ENCODE measurements around the gene TIMP2. TPM values are rescaled to one million over a fixed set of nuclear protein-coding genes. Genes with fewer than 3 reads are reported as not detected.
A peak's percentile ranks its signal among the peaks of the same experiment; 100 is the strongest.

Gene TIMP2
- total and polyA plus RNA-seq, 2 of the 13 experiments (the other 11 are each of a cell fraction or from before 2014, with no cell fraction given): 3.8 to 8.5 TPM

DNA sequence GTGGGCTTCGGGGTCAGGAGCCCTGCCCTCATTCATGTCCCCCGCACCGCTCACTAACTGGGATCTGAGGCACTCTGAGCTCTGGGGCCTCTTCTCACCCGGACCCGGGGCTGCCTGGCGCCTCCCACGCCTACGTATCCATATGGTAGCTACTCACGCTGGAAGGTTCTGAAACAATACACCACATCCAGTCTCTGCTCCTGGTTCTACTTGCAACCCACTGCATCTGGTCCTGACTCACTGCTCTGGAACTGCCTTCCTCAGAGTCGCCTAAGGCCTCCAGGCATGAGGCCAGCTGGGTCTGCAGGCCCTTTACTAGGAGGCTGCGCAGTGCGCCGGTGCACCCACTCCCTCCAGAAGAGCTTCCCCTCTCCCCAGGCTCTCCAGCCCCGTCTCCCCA, 102.6 kb downstream of the TIMP2 start:
- TF ChIP-seq CENPX (CRISPR knock-in tag; IDR thresholded peaks at IDR 0.05) (no peak), AGO2 (optimal IDR thresholded peaks at IDR 0.05; ENCODE audit: low read depth, low read length) (peak; percentile 15)
- peaks cover 3% of the 10 kb centered on the region for H3K79me2 ChIP-seq (ENCODE audit: insufficient read depth, low read length)
- peaks cover 6% of the 10 kb centered on the region for H4K20me1 ChIP-seq (ENCODE audit: insufficient read depth, low read length)
- BruUV-seq (replicated peaks): no TSS peak
- FAIRE-seq: no peak
- intact Hi-C loops (cut with micrococcal nuclease; ENCODE audit: unreplicated experiment): no loop called here
- H2AFZ ChIP-seq (ENCODE audit: low read length): no peak overlapping the region
- no peak overlapping the region for H3K4me2 ChIP-seq (ENCODE audit: low read depth, low read length)
- in situ Hi-C loops (cut with HindIII; ENCODE audit: extremely low pct_ligation_motif_present, low pct_unique_long_range_greater_than_20kb): no loop called here
- ATAC-seq: no peak; the same call in 2 of the 3 replicates
- no peaks in the 10 kb centered on the region for H3K9me3 ChIP-seq (ENCODE audit: low read length)
- 0 out of 2 replicates have a peak, but pooled peaks cover 7% of the 10 kb centered on the region for H3K4me1 ChIP-seq (ENCODE audit: insufficient read depth, low read length)
- no peak overlapping the region for H3K27ac ChIP-seq (ENCODE audit: extremely low read length, insufficient read depth, low read length)
- no peaks in the 10 kb centered on the region for H3K27me3 ChIP-seq (ENCODE audit: control insufficient read depth in 1 of 2, insufficient read depth in 2 of 2, low read length in 2 of 2)
- WGBS (ENCODE audit: low lambda C conversion rate): 97% methylated on average over 12 of the region's 14 CpGs
- DNase-seq (ENCODE audit: low spot score): no peak
- CTCF ChIA-PET (ENCODE audit: low intra/inter-chr PET ratio, low total read pairs): no interaction called here
- no peak overlapping the region for H3K9ac ChIP-seq (ENCODE audit: insufficient read depth, low read depth, low read length)
- H3K36me3 ChIP-seq (replicated peaks in 1 of 2; ENCODE audit: control insufficient read depth in 1 of 2, insufficient read depth in 2 of 2, low read length in 2 of 2): peaks cover 72 to 94% of the 10 kb centered on the region in 2 experiments
- POLR2A ChIA-PET: interaction anchor here (1.1 kb wide), 1 partner anchor 9 kb away, joined by 4 read pairs; no protein-coding TSS in a partner anchor
- H3K4me3 ChIP-seq (replicated peaks in 1 of 3; ENCODE audit: insufficient read depth in 1 of 3, low read depth in 2 of 3, low read length in 3 of 3): no peak overlapping the region

DNA sequence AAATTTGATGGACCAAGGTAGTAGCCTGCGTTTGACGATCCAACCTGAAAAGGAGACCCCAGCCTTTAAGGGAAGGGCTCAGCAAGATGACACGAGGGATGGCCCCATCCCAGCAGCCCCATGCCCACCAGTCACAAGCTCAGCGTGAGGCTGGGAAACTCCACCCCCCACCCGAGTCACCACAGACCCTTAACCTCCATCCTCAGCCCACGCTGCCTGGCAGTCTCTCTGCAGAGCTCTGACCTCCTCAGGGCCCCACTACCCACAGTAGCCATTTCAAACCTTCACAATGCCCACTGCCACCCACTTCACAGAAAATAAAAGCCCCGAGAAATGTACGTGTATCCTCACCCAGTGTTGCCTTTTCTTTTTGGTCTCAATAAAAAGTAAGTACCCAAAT, 103.2 kb downstream of the TIMP2 start:
- Histone ChIP-seq H4K20me1 (ENCODE audit: insufficient read depth, low read length) (peaks cover 6% of the 10 kb centered on the region), H3K4me3 (replicated peaks in 1 of 3; ENCODE audit: insufficient read depth in 1 of 3, low read depth in 2 of 3, low read length in 3 of 3) (no peak overlapping the region), H2AFZ (ENCODE audit: low read length) (no peak overlapping the region), H3K79me2 (ENCODE audit: insufficient read depth, low read length) (peaks cover 3% of the 10 kb centered on the region), H3K9ac (ENCODE audit: insufficient read depth, low read depth, low read length) (no peak overlapping the region), H3K27me3 (ENCODE audit: control insufficient read depth in 1 of 2, insufficient read depth in 2 of 2, low read length in 2 of 2) (no peaks in the 10 kb centered on the region), H3K4me1 (ENCODE audit: insufficient read depth, low read length) (0 out of 2 replicates have a peak, but pooled peaks cover 7% of the 10 kb centered on the region), H3K9me3 (ENCODE audit: low read length) (no peaks in the 10 kb centered on the region), H3K27ac (ENCODE audit: extremely low read length, insufficient read depth, low read length) (no peak overlapping the region), H3K36me3 (replicated peaks in 1 of 2; ENCODE audit: control insufficient read depth in 1 of 2, insufficient read depth in 2 of 2, low read length in 2 of 2) (peaks cover 71 to 95% of the 10 kb centered on the region in 2 experiments), H3K4me2 (ENCODE audit: low read depth, low read length) (no peak overlapping the region)
- TF ChIP-seq ZBTB1 (CRISPR knock-in tag; IDR thresholded peaks at IDR 0.05; ENCODE audit: borderline replicate concordance): no peak
- TF ChIP-seq FIP1L1 (IDR thresholded peaks at IDR 0.05; ENCODE audit: borderline replicate concordance, insufficient read depth, low read depth, low read length): no peak
- TF ChIP-seq XRCC5 (optimal IDR thresholded peaks at IDR 0.05; ENCODE audit: low read length): no peak
- TF ChIP-seq, protein P1, sequence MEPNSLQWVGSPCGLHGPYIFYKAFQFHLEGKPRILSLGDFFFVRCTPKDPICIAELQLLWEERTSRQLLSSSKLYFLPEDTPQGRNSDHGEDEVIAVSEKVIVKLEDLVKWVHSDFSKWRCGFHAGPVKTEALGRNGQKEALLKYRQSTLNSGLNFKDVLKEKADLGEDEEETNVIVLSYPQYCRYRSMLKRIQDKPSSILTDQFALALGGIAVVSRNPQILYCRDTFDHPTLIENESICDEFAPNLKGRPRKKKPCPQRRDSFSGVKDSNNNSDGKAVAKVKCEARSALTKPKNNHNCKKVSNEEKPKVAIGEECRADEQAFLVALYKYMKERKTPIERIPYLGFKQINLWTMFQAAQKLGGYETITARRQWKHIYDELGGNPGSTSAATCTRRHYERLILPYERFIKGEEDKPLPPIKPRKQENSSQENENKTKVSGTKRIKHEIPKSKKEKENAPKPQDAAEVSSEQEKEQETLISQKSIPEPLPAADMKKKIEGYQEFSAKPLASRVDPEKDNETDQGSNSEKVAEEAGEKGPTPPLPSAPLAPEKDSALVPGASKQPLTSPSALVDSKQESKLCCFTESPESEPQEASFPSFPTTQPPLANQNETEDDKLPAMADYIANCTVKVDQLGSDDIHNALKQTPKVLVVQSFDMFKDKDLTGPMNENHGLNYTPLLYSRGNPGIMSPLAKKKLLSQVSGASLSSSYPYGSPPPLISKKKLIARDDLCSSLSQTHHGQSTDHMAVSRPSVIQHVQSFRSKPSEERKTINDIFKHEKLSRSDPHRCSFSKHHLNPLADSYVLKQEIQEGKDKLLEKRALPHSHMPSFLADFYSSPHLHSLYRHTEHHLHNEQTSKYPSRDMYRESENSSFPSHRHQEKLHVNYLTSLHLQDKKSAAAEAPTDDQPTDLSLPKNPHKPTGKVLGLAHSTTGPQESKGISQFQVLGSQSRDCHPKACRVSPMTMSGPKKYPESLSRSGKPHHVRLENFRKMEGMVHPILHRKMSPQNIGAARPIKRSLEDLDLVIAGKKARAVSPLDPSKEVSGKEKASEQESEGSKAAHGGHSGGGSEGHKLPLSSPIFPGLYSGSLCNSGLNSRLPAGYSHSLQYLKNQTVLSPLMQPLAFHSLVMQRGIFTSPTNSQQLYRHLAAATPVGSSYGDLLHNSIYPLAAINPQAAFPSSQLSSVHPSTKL (CRISPR knock-in tag; IDR thresholded peaks at IDR 0.05): no peak
- TF ChIP-seq, protein P2, sequence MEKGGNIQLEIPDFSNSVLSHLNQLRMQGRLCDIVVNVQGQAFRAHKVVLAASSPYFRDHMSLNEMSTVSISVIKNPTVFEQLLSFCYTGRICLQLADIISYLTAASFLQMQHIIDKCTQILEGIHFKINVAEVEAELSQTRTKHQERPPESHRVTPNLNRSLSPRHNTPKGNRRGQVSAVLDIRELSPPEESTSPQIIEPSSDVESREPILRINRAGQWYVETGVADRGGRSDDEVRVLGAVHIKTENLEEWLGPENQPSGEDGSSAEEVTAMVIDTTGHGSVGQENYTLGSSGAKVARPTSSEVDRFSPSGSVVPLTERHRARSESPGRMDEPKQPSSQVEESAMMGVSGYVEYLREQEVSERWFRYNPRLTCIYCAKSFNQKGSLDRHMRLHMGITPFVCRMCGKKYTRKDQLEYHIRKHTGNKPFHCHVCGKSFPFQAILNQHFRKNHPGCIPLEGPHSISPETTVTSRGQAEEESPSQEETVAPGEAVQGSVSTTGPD (CRISPR knock-in tag; IDR thresholded peaks at IDR 0.05): no peak
- no peak for TF ChIP-seq SRF (IDR thresholded peaks at IDR 0.05; ENCODE audit: low read depth, low read length)
- FAIRE-seq: no peak
- intact Hi-C loops (cut with micrococcal nuclease; ENCODE audit: unreplicated experiment) (no loop called here), in situ Hi-C loops (cut with HindIII; ENCODE audit: extremely low pct_ligation_motif_present, low pct_unique_long_range_greater_than_20kb) (no loop called here)
- ATAC-seq: no peak
- 92% methylated on average over 7 of the region's 8 CpGs for WGBS (ENCODE audit: low lambda C conversion rate)
- no TSS peak for BruUV-seq (replicated peaks)
- CTCF ChIA-PET (ENCODE audit: low intra/inter-chr PET ratio, low total read pairs): no interaction called here
- POLR2A ChIA-PET: interaction anchor here (1.1 kb wide), 1 partner anchor 10 kb away, joined by 4 read pairs; no protein-coding TSS in a partner anchor
- no peak for DNase-seq (ENCODE audit: low spot score)
